SJCRH30 (cell line): ENCODE data around the gene C1orf105. TPM values are rescaled to one million over a fixed set of nuclear protein-coding genes. Genes with fewer than 3 reads are reported as not detected.
A peak's percentile ranks its signal among the peaks of the same experiment; 100 is the strongest.

Experiments used
- DNase-seq, 2 experiments: peaks; one replicate each; pipeline ENCODE4 v3.0.0-alpha.2; 2015 to 2020
- H3K27ac ChIP-seq: fragments of 250-450 bp; sonication (Bioruptor Pico); 2 replicates; pipeline ENCODE4 v1.5.1; 2020; ENCODE audit warnings: mild to moderate bottlenecking, moderate library complexity
- H3K27me3 ChIP-seq: fragments of 250-450 bp; sonication (Bioruptor Pico); 2 replicates; pipeline ENCODE4 v1.5.1; 2020; ENCODE audit warnings: mild to moderate bottlenecking, moderate library complexity
- H3K36me3 ChIP-seq: fragments of 250-450 bp; sonication (Bioruptor Pico); 2 replicates; pipeline ENCODE4 v1.5.1; 2020; ENCODE audit warnings: mild to moderate bottlenecking, moderate library complexity
- H3K4me1 ChIP-seq: fragments of 250-450 bp; sonication (Bioruptor Pico); 2 replicates; pipeline ENCODE4 v1.5.1; 2020; ENCODE audit warnings: mild to moderate bottlenecking, moderate library complexity
- H3K4me3 ChIP-seq: fragments of 250-450 bp; sonication (Bioruptor Pico); 2 replicates; pipeline ENCODE4 v1.5.1; 2020; ENCODE audit warnings: mild to moderate bottlenecking, moderate library complexity
- H3K9me3 ChIP-seq: fragments of 250-450 bp; sonication (Bioruptor Pico); replicated peaks from 2 replicates; pipeline ENCODE4 v1.5.1; 2020; ENCODE audit warnings: mild to moderate bottlenecking, moderate library complexity
- total RNA-seq: library from RNA; depleted of rRNA; stranded (reverse); fragments of >200 nt; shearing (Covaris generic); gene quantifications from 2 replicates; pipeline ENCODE4 v1.2.3, GENCODE V29; 2014

C1orf105 gene
- total RNA-seq, 1 experiment from 2014 or later, result 21.0 TPM

- H3K4me1 ChIP-seq, result peaks cover 25% of the 10 kb centered on the region
- H3K27me3 ChIP-seq, result no peaks in the 10 kb centered on the region
- DNase-seq, result peak; percentile 88 to 94
- no peaks in the 10 kb centered on the region for H3K9me3 ChIP-seq
- peak overlapping the region; percentile 51 for H3K4me3 ChIP-seq
- no peaks in the 10 kb centered on the region for H3K36me3 ChIP-seq
- H3K27ac ChIP-seq, result peak overlapping the region; percentile 91
These were observed 32.2 kb downstream of the C1orf105 start for GRCh38 chr1:172452536-172453152.

- no peaks in the 10 kb centered on the region for H3K36me3 ChIP-seq
- H3K4me1 ChIP-seq, result peaks cover 25% of the 10 kb centered on the region
- no peaks in the 10 kb centered on the region for H3K9me3 ChIP-seq
- no peak for DNase-seq
- no peaks in the 10 kb centered on the region for H3K27me3 ChIP-seq
- H3K4me3 ChIP-seq, result peak overlapping the region; percentile 51
- H3K27ac ChIP-seq, result peak overlapping the region; percentile 91
These were observed 32.7 kb downstream of the C1orf105 start for GRCh38 chr1:172453153-172453545.

- Histone ChIP-seq H3K9me3 (no peaks in the 10 kb centered on the region), H3K4me3 (peak overlapping the region; percentile 51), H3K4me1 (peaks cover 25% of the 10 kb centered on the region), H3K27ac (peak overlapping the region; percentile 91), H3K36me3 (no peaks in the 10 kb centered on the region), H3K27me3 (no peaks in the 10 kb centered on the region)
- DNase-seq, result no peak
These were observed 33.1 kb downstream of the C1orf105 start for GRCh38 chr1:172453607-172454006.

- no peak for DNase-seq
- Histone ChIP-seq H3K36me3 (no peaks in the 10 kb centered on the region), H3K27ac (no peak overlapping the region), H3K4me1 (peaks cover 26% of the 10 kb centered on the region), H3K4me3 (no peak overlapping the region), H3K27me3 (no peaks in the 10 kb centered on the region), H3K9me3 (no peaks in the 10 kb centered on the region)
These were observed 35.0 kb downstream of the C1orf105 start for GRCh38 chr1:172455451-172455850.

GRCh38 chr1:172456344-172456769 lies 35.9 kb downstream of the C1orf105 start:
- DNase-seq, result no peak
- H3K4me3 ChIP-seq, result no peak overlapping the region
- H3K27me3 ChIP-seq, result no peaks in the 10 kb centered on the region

GRCh38 chr1:172457479-172458130 lies 37.1 kb downstream of the C1orf105 start:
- Histone ChIP-seq H3K27ac (no peak overlapping the region), H3K27me3 (no peaks in the 10 kb centered on the region), H3K4me1 (peaks cover 18% of the 10 kb centered on the region), H3K9me3 (no peaks in the 10 kb centered on the region), H3K36me3 (no peaks in the 10 kb centered on the region), H3K4me3 (no peak overlapping the region)
- DNase-seq, result no peak

More at GRCh38 chr1:172456344-172456769, 35.9 kb downstream of the C1orf105 start:
- Histone ChIP-seq H3K36me3 (no peaks in the 10 kb centered on the region), H3K4me1 (peaks cover 25% of the 10 kb centered on the region), H3K9me3 (no peaks in the 10 kb centered on the region), H3K27ac (no peak overlapping the region)

GRCh38 chr1:172460177-172460576 lies 39.7 kb downstream of the C1orf105 start:
- peaks cover 12% of the 10 kb centered on the region for H3K4me1 ChIP-seq
- H3K27ac ChIP-seq, result no peak overlapping the region
- H3K4me3 ChIP-seq, result no peak overlapping the region
- no peak for DNase-seq
- no peaks in the 10 kb centered on the region for H3K27me3 ChIP-seq
- no peaks in the 10 kb centered on the region for H3K36me3 ChIP-seq
- H3K9me3 ChIP-seq, result no peaks in the 10 kb centered on the region

GRCh38 chr1:172460887-172461315 lies 40.4 kb downstream of the C1orf105 start:
- Histone ChIP-seq H3K4me1 (peaks cover 12% of the 10 kb centered on the region), H3K9me3 (no peaks in the 10 kb centered on the region), H3K27ac (no peak overlapping the region), H3K27me3 (no peaks in the 10 kb centered on the region), H3K36me3 (no peaks in the 10 kb centered on the region), H3K4me3 (no peak overlapping the region)
- peak in 1 of 2 experiments; percentile 45 for DNase-seq

- H3K4me1 ChIP-seq, result peaks cover 32% of the 10 kb centered on the region
- H3K4me3 ChIP-seq, result no peak overlapping the region
- peaks cover 5% of the 10 kb centered on the region; the same call in 1 of the 2 replicates for H3K9me3 ChIP-seq
- H3K27ac ChIP-seq, result no peak overlapping the region
- DNase-seq, result no peak
- 0 out of 2 replicates have a peak, but pooled peaks cover 2% of the 10 kb centered on the region for H3K36me3 ChIP-seq
- no peaks in the 10 kb centered on the region for H3K27me3 ChIP-seq
These were observed 45.1 kb downstream of the C1orf105 start for GRCh38 chr1:172465617-172466016.

- H3K9me3 ChIP-seq, result peaks cover 5% of the 10 kb centered on the region; the same call in 1 of the 2 replicates
- peak overlapping the region; percentile 8 for H3K27ac ChIP-seq
- H3K27me3 ChIP-seq, result no peaks in the 10 kb centered on the region
- no peak overlapping the region for H3K4me3 ChIP-seq
- H3K4me1 ChIP-seq, result peaks cover 25% of the 10 kb centered on the region
- 0 out of 2 replicates have a peak, but pooled peaks cover 2% of the 10 kb centered on the region for H3K36me3 ChIP-seq
- peak; percentile 11 to 27 for DNase-seq
These were observed 46.4 kb downstream of the C1orf105 start for GRCh38 chr1:172466795-172467407.

- Histone ChIP-seq H3K27me3 (no peaks in the 10 kb centered on the region), H3K4me3 (no peak overlapping the region), H3K9me3 (peaks cover 5% of the 10 kb centered on the region; the same call in 1 of the 2 replicates), H3K4me1 (peaks cover 25% of the 10 kb centered on the region), H3K27ac (peak overlapping the region; percentile 8), H3K36me3 (0 out of 2 replicates have a peak, but pooled peaks cover 2% of the 10 kb centered on the region)
- DNase-seq, result no peak
These were observed 47.0 kb downstream of the C1orf105 start for GRCh38 chr1:172467446-172467845.

GRCh38 chr1:172468296-172468695 lies 47.8 kb downstream of the C1orf105 start:
- DNase-seq, result peak; percentile 34 to 63
- Histone ChIP-seq H3K27ac (peak overlapping the region; percentile 18), H3K4me1 (peaks cover 25% of the 10 kb centered on the region), H3K27me3 (no peaks in the 10 kb centered on the region), H3K9me3 (peaks cover 5% of the 10 kb centered on the region; the same call in 1 of the 2 replicates), H3K36me3 (0 out of 2 replicates have a peak, but pooled peaks cover 2% of the 10 kb centered on the region), H3K4me3 (no peak overlapping the region)

GRCh38 chr1:172469717-172470116 lies 49.2 kb downstream of the C1orf105 start:
- DNase-seq, result no peak
- Histone ChIP-seq H3K4me3 (no peak overlapping the region), H3K4me1 (peaks cover 25% of the 10 kb centered on the region), H3K27me3 (no peaks in the 10 kb centered on the region), H3K9me3 (peaks cover 5% of the 10 kb centered on the region; the same call in 1 of the 2 replicates), H3K36me3 (0 out of 2 replicates have a peak, but pooled peaks cover 2% of the 10 kb centered on the region), H3K27ac (no peak overlapping the region)

- Histone ChIP-seq H3K27me3 (no peaks in the 10 kb centered on the region), H3K9me3 (peaks cover 5% of the 10 kb centered on the region; the same call in 1 of the 2 replicates), H3K27ac (no peak overlapping the region), H3K4me3 (no peak overlapping the region), H3K36me3 (0 out of 2 replicates have a peak, but pooled peaks cover 2% of the 10 kb centered on the region), H3K4me1 (peaks cover 25% of the 10 kb centered on the region)
- DNase-seq, result no peak
These were observed 49.7 kb downstream of the C1orf105 start for GRCh38 chr1:172470149-172470548.

- no peak overlapping the region for H3K27ac ChIP-seq
- H3K27me3 ChIP-seq, result no peaks in the 10 kb centered on the region
- H3K4me3 ChIP-seq, result no peak overlapping the region
- no peak for DNase-seq
- H3K36me3 ChIP-seq, result 0 out of 2 replicates have a peak, but pooled peaks cover 2% of the 10 kb centered on the region
- peaks cover 4% of the 10 kb centered on the region; the same call in 1 of the 2 replicates for H3K9me3 ChIP-seq
- peaks cover 23% of the 10 kb centered on the region for H3K4me1 ChIP-seq
These were observed 51.2 kb downstream of the C1orf105 start for GRCh38 chr1:172471666-172472065.
